Measurements from ENCODE around the gene SAMD14.

The SAMD14 gene

GRCh38 chr17:50165066-50165465, 35.1 kb upstream of the SAMD14 start:
- no peak for DNase-seq (ENCODE audit: low read depth)

GRCh38 chr17:50164697-50164988, 34.7 kb upstream of the SAMD14 start:
- no peak for DNase-seq (ENCODE audit: low read depth)

- DNase-seq (ENCODE audit: low read depth) = no peak
Measured at GRCh38 chr17:50163843-50164696, 34.1 kb upstream of the SAMD14 start.

- no peak for DNase-seq (ENCODE audit: low read depth)
Measured at GRCh38 chr17:50162466-50163254, 32.7 kb upstream of the SAMD14 start.

GRCh38 chr17:50161911-50162288, 31.9 kb upstream of the SAMD14 start:
- no peak for DNase-seq (ENCODE audit: low read depth)

- peak; percentile 83 for DNase-seq (ENCODE audit: low read depth)
Measured at GRCh38 chr17:50161023-50161910, 31.3 kb upstream of the SAMD14 start.

GRCh38 chr17:50157891-50158290, 27.9 kb upstream of the SAMD14 start:
- no peak for DNase-seq (ENCODE audit: low read depth)

GRCh38 chr17:50155115-50155819, 25.3 kb upstream of the SAMD14 start:
- DNase-seq (ENCODE audit: low read depth) = no peak

- no peak for DNase-seq (ENCODE audit: low read depth)
Measured at GRCh38 chr17:50154604-50155003, 24.6 kb upstream of the SAMD14 start.

GRCh38 chr17:50153650-50154575, 24.0 kb upstream of the SAMD14 start:
- DNase-seq (ENCODE audit: low read depth) = no peak

- DNase-seq (ENCODE audit: low read depth) = no peak
Measured at GRCh38 chr17:50152736-50153135, 22.8 kb upstream of the SAMD14 start.

- peak; percentile 70 for DNase-seq (ENCODE audit: low read depth)
Measured at GRCh38 chr17:50151937-50152547, 22.1 kb upstream of the SAMD14 start.

GRCh38 chr17:50151041-50151936, 21.3 kb upstream of the SAMD14 start:
- DNase-seq (ENCODE audit: low read depth) = peak; percentile 79

GRCh38 chr17:50150354-50151040, 20.5 kb upstream of the SAMD14 start, which contains the start of gene PPP1R9B:
PPP1R9B (minus strand) TSS chr17:50150677; CDS start chr17:50150513, 164 bp downstream.
- no peak for DNase-seq (ENCODE audit: low read depth)

GRCh38 chr17:50149417-50150353, 19.7 kb upstream of the SAMD14 start:
- no peak for DNase-seq (ENCODE audit: low read depth)

GRCh38 chr17:50149091-50149416, 19.1 kb upstream of the SAMD14 start:
- no peak for DNase-seq (ENCODE audit: low read depth)

Data from fibroblast of the conjunctiva (primary cell).